H9 (cell line): ENCODE data around the gene RPS6KA4. TPM values are rescaled to one million over a fixed set of nuclear protein-coding genes. Genes with fewer than 3 reads are reported as not detected.

Experiments used
- DNase-seq: peaks from one replicate; pipeline ENCODE4 v3.0.0-alpha.2; 2017
- H2AFZ ChIP-seq: one replicate; pipeline ENCODE4 v1.6.1; 2013; ENCODE audit warnings: mild to moderate bottlenecking, low read length, control low read depth, moderate library complexity
- H2AK5ac ChIP-seq: 2 replicates; pipeline ENCODE4 v1.6.1; 2013; ENCODE audit warnings: low read length, control low read depth, mixed read lengths; ENCODE audit not compliant: insufficient read length
- H2BK120ac ChIP-seq: one replicate; pipeline ENCODE4 v1.6.1; 2013; ENCODE audit warnings: low read depth, mild to moderate bottlenecking, low read length, control low read depth, inconsistent platforms; ENCODE audit not compliant: poor library complexity, severe bottlenecking
- H2BK12ac ChIP-seq: 2 replicates; pipeline ENCODE4 v1.6.1; 2013; ENCODE audit warnings: low read length, control low read depth, mixed read lengths, low read depth; ENCODE audit not compliant: insufficient read length
- H2BK15ac ChIP-seq: 2 replicates; pipeline ENCODE4 v1.6.1; 2013; ENCODE audit warnings: low read depth, low read length, control low read depth
- H2BK20ac ChIP-seq: one replicate; pipeline ENCODE4 v1.6.1; 2013; ENCODE audit warnings: low read depth, mild to moderate bottlenecking, low read length, control low read depth, inconsistent platforms; ENCODE audit not compliant: poor library complexity, severe bottlenecking
- H2BK5ac ChIP-seq: 2 replicates; pipeline ENCODE4 v1.6.1; 2013; ENCODE audit warnings: low read length, control low read depth, mixed read lengths; ENCODE audit not compliant: insufficient read length
- H3K14ac ChIP-seq: 2 replicates; pipeline ENCODE4 v1.6.1; 2013; ENCODE audit warnings: low read length, control low read depth; ENCODE audit not compliant: insufficient read depth
- H3K18ac ChIP-seq: 2 replicates; pipeline ENCODE4 v1.6.1; 2013; ENCODE audit warnings: low read depth, mild to moderate bottlenecking, mixed read lengths, low read length, control low read depth; ENCODE audit not compliant: insufficient read length
- H3K23ac ChIP-seq: 2 replicates; pipeline ENCODE4 v1.6.1; 2013; ENCODE audit warnings: low read length, control low read depth, mixed read lengths, low read depth; ENCODE audit not compliant: insufficient read length
- H3K23me2 ChIP-seq: 2 replicates; pipeline ENCODE4 v1.6.1; 2013; ENCODE audit warnings: low read depth, mild to moderate bottlenecking, mixed read lengths, low read length, control low read depth; ENCODE audit not compliant: insufficient read length, poor library complexity, severe bottlenecking
- H3K27ac ChIP-seq: 2 replicates; pipeline ENCODE4 v1.5.1; 2013; ENCODE audit warnings: low read length, control low read depth, mixed read lengths, low read depth; ENCODE audit not compliant: insufficient read length
- H3K27me3 ChIP-seq: 2 replicates; pipeline ENCODE4 v1.6.1; 2013; ENCODE audit warnings: low read length, control low read depth, inconsistent platforms; ENCODE audit not compliant: insufficient read depth
- H3K4ac ChIP-seq: 2 replicates; pipeline ENCODE4 v1.6.1; 2013; ENCODE audit warnings: low read depth, mild to moderate bottlenecking, control low read depth, inconsistent platforms, low read length, moderate library complexity
- H3K4me1 ChIP-seq: 2 replicates; pipeline ENCODE4 v1.6.1; 2013; ENCODE audit warnings: low read length, control low read depth, inconsistent platforms; ENCODE audit not compliant: insufficient read depth
- H3K4me2 ChIP-seq: 2 replicates; pipeline ENCODE4 v1.6.1; 2013; ENCODE audit warnings: low read length, control low read depth, mixed read lengths; ENCODE audit not compliant: insufficient read length, insufficient read depth
- H3K56ac ChIP-seq: 2 replicates; pipeline ENCODE4 v1.6.1; 2013; ENCODE audit warnings: low read depth, mild to moderate bottlenecking, mixed read lengths, low read length, control low read depth; ENCODE audit not compliant: insufficient read length
- H3K79me1 ChIP-seq: 2 replicates; pipeline ENCODE4 v1.6.1; 2013; ENCODE audit warnings: low read depth, mild to moderate bottlenecking, moderate library complexity, low read length, control low read depth, inconsistent platforms; ENCODE audit not compliant: insufficient read depth, poor library complexity, severe bottlenecking
- H3K79me2 ChIP-seq: 2 replicates; pipeline ENCODE4 v1.6.1; 2013; ENCODE audit warnings: low read length, control low read depth, inconsistent platforms; ENCODE audit not compliant: insufficient read depth
- H3K9ac ChIP-seq: 2 replicates; pipeline ENCODE4 v1.6.1; 2013; ENCODE audit warnings: low read length, control low read depth, mixed read lengths; ENCODE audit not compliant: insufficient read length; ENCODE audit errors: extremely low read depth
- H3K9me3 ChIP-seq: one replicate; pipeline ENCODE4 v1.6.1; 2013; ENCODE audit warnings: low read depth, low read length, inconsistent platforms; ENCODE audit not compliant: control insufficient read depth
- H3T11ph ChIP-seq: one replicate; pipeline ENCODE4 v1.6.1; 2013; ENCODE audit warnings: mild to moderate bottlenecking, low read length, control low read depth, inconsistent platforms
- H4K20me1 ChIP-seq: one replicate; pipeline ENCODE4 v1.6.1; 2013; ENCODE audit not compliant: control insufficient read depth, insufficient read length, insufficient read depth
- H4K5ac ChIP-seq: 2 replicates; pipeline ENCODE4 v1.6.1; 2013; ENCODE audit warnings: low read depth, mild to moderate bottlenecking, mixed read lengths, low read length, control low read depth; ENCODE audit not compliant: insufficient read length
- H4K8ac ChIP-seq: replicated peaks from 2 replicates; pipeline ENCODE4 v1.6.1; 2013; ENCODE audit warnings: low read length, control low read depth, mixed read lengths, low read depth; ENCODE audit not compliant: insufficient read length
- H4K91ac ChIP-seq: 2 replicates; pipeline ENCODE4 v1.6.1; 2013; ENCODE audit warnings: low read depth, mild to moderate bottlenecking, moderate library complexity, mixed read lengths, low read length, control low read depth; ENCODE audit not compliant: insufficient read length
- H3K27ac Mint-ChIP-seq, 3 experiments: 2 replicates in 2 of 3; 3 replicates in 1 of 3; pipeline ENCODE4 v1.8.0; 2020 to 2021; ENCODE audit warnings: mixed read lengths in 3 of 3, mild to moderate bottlenecking in 1 of 3, moderate library complexity in 1 of 3
- H3K27me3 Mint-ChIP-seq: 2 replicates; pipeline ENCODE4 v1.8.0; 2021; ENCODE audit warnings: low read depth, mild to moderate bottlenecking, moderate library complexity, mixed read lengths
- H3K36me3 Mint-ChIP-seq, 3 experiments: 2 replicates in 2 of 3; 3 replicates in 1 of 3; pipeline ENCODE4 v1.8.0; 2020 to 2021; ENCODE audit warnings: low read depth in 3 of 3, mixed read lengths in 3 of 3; ENCODE audit not compliant: insufficient read depth in 1 of 3
- H3K4me1 Mint-ChIP-seq, 2 experiments: 2 replicates each; pipeline ENCODE4 v1.8.0; 2020; ENCODE audit warnings: mixed read lengths in 2 of 2
- H3K4me3 Mint-ChIP-seq, 2 experiments: 2 replicates in 1 of 2; 3 replicates in 1 of 2; pipeline ENCODE4 v1.8.0; 2020 to 2021; ENCODE audit warnings: mild to moderate bottlenecking in 2 of 2, mixed read lengths in 2 of 2, moderate library complexity in 1 of 2
- H3K9me3 Mint-ChIP-seq, 2 experiments: 2 replicates in 1 of 2; 3 replicates in 1 of 2; pipeline ENCODE4 v1.8.0; 2020; ENCODE audit warnings: mild to moderate bottlenecking in 2 of 2, mixed read lengths in 2 of 2, moderate library complexity in 1 of 2
- WGBS: extraction: QIAGEN DNeasy Blood & Tissue Kit; methylation state at CpG from one replicate; pipeline ENCODE4 v1.1.7; 2013; ENCODE audit warnings: missing lambda C conversion rate, low lambda C conversion rate, mixed read lengths; ENCODE audit not compliant: insufficient read length; ENCODE audit errors: extremely low coverage; 5-methylcytosine and 5-hydroxymethylcytosine counted together
- total RNA-seq: library from RNA; stranded (reverse); gene quantifications from 2 replicates; pipeline ENCODE4 v1.2.1, GENCODE V29; 2021
- TF ChIP-seq, protein P1 (sequence below): fragments of 200-600 bp; sonication (generic); conservative IDR thresholded peaks from 3 replicates; pipeline ENCODE4 v1.8.0; 2021; ENCODE audit warnings: antibody characterized with exemption, mild to moderate bottlenecking

The RPS6KA4 gene
- total RNA-seq, 1 experiment from 2014 or later, result 10.8 TPM

- Histone ChIP-seq H4K5ac (no peak overlapping the region), H3K23ac (no peak overlapping the region), H3K4me1 (no peaks in the 10 kb centered on the region; the same call in 1 of the 2 replicates), H3T11ph (no peak overlapping the region), H3K79me2 (no peaks in the 10 kb centered on the region), H3K79me1 (no peaks in the 10 kb centered on the region), H2BK5ac (no peak overlapping the region), H2BK12ac (no peak overlapping the region), H3K14ac (no peak overlapping the region), H2BK15ac (no peak overlapping the region), H4K20me1 (peaks cover 2% of the 10 kb centered on the region), H2BK120ac (no peak overlapping the region), H4K8ac (no peak overlapping the region), H3K9ac (no peak overlapping the region), H3K9me3 (no peaks in the 10 kb centered on the region), H3K4me2 (no peak overlapping the region), H2BK20ac (no peak overlapping the region), H3K56ac (no peak overlapping the region), H2AFZ (no peak overlapping the region), H3K4ac (no peak overlapping the region), H3K27ac (no peak overlapping the region), H3K18ac (no peak overlapping the region), H3K27me3 (no peaks in the 10 kb centered on the region), H2AK5ac (no peak overlapping the region), H4K91ac (no peak overlapping the region), H3K23me2 (peaks cover 3% of the 10 kb centered on the region)
- TF ChIP-seq, protein P1, sequence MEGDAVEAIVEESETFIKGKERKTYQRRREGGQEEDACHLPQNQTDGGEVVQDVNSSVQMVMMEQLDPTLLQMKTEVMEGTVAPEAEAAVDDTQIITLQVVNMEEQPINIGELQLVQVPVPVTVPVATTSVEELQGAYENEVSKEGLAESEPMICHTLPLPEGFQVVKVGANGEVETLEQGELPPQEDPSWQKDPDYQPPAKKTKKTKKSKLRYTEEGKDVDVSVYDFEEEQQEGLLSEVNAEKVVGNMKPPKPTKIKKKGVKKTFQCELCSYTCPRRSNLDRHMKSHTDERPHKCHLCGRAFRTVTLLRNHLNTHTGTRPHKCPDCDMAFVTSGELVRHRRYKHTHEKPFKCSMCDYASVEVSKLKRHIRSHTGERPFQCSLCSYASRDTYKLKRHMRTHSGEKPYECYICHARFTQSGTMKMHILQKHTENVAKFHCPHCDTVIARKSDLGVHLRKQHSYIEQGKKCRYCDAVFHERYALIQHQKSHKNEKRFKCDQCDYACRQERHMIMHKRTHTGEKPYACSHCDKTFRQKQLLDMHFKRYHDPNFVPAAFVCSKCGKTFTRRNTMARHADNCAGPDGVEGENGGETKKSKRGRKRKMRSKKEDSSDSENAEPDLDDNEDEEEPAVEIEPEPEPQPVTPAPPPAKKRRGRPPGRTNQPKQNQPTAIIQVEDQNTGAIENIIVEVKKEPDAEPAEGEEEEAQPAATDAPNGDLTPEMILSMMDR, result no peak
- no peaks in the 10 kb centered on the region for H3K9me3 Mint-ChIP-seq
- peaks cover 24 to 31% of the 10 kb centered on the region in 2 experiments for H3K4me1 Mint-ChIP-seq
- no CpG with 5 or more reads among the region's 5 CpGs for WGBS
- H3K36me3 Mint-ChIP-seq, result peaks cover 14 to 28% (median 27%) of the 10 kb centered on the region in 3 experiments; a peak in 6 of 7 replicates
- H3K4me3 Mint-ChIP-seq, result no peak overlapping the region
- no peaks in the 10 kb centered on the region for H3K27me3 Mint-ChIP-seq
- H3K27ac Mint-ChIP-seq, result peak overlapping the region in 1 of 3 experiments; percentile 13; a peak in 2 of 7 replicates
- no peak for DNase-seq
Measured at GRCh38 chr11:64321533-64321932, 37.4 kb upstream of the RPS6KA4 start.
